OCI-LY7 (cell line): ENCODE measurements around the gene KCNMA1. TPM values are rescaled to one million over a fixed set of nuclear protein-coding genes. Genes with fewer than 3 reads are reported as not detected.

Source experiments
- BruUV-seq: library from RNA; stranded (reverse); fragments of 400-500 nt; replicated peaks from 2 replicates; lab custom pipeline; 2021; lab: Mats Ljungman, UMichigan
- CTCF ChIA-PET: fragments of 300-600 bp; sonication (Branson Sonifier 250); formaldehyde crosslinking; loops from one replicate; lab custom pipeline; 2022; ENCODE audit warnings: antibody characterized with exemption; ENCODE audit not compliant: unreplicated experiment; lab: Charles Lee
- POLR2A ChIA-PET: fragments of 300-600 bp; sonication (Branson Sonifier 250); formaldehyde crosslinking; loops from one replicate; lab custom pipeline; 2022; ENCODE audit warnings: antibody characterized with exemption; lab: Charles Lee
- DNase-seq: peaks from one replicate; pipeline ENCODE4 v3.0.0-alpha.2; 2015; ENCODE audit warnings: low spot score
- H2AFZ ChIP-seq: fragments of 200-600 bp; sonication (generic), shearing (Covaris generic); 2 replicates; pipeline ENCODE4 v1.6.1; 2014; ENCODE audit warnings: mild to moderate bottlenecking, antibody characterized with exemption, low read length, moderate library complexity
- H3K27ac ChIP-seq: fragments of 200-600 bp; sonication (generic); 2 replicates; pipeline ENCODE4 v1.5.1; 2014; ENCODE audit warnings: mixed run types, low read depth, mild to moderate bottlenecking, moderate library complexity, low read length, inconsistent platforms; ENCODE audit not compliant: poor library complexity, severe bottlenecking
- H3K36me3 ChIP-seq: fragments of 200-600 bp; sonication (generic); 2 replicates; pipeline ENCODE4 v1.6.1; 2014; ENCODE audit warnings: mild to moderate bottlenecking, antibody characterized with exemption, low read length, moderate library complexity, mixed read lengths; ENCODE audit not compliant: insufficient read depth
- H3K4me1 ChIP-seq: fragments of 200-600 bp; sonication (generic); 2 replicates; pipeline ENCODE4 v1.5.1; 2014; ENCODE audit warnings: mild to moderate bottlenecking, low read length; ENCODE audit not compliant: insufficient read depth, poor library complexity, severe bottlenecking
- H3K4me2 ChIP-seq: fragments of 200-600 bp; sonication (generic); 2 replicates; pipeline ENCODE4 v1.6.1; 2014; ENCODE audit warnings: mild to moderate bottlenecking, low read length
- H3K4me3 ChIP-seq: fragments of 200-600 bp; sonication (generic); 2 replicates; pipeline ENCODE4 v1.5.1; 2014; ENCODE audit warnings: mild to moderate bottlenecking, low read depth, low read length; ENCODE audit not compliant: poor library complexity, severe bottlenecking
- H3K79me2 ChIP-seq: fragments of 200-600 bp; sonication (generic); 2 replicates; pipeline ENCODE4 v1.6.1; 2016; ENCODE audit warnings: low read depth, mild to moderate bottlenecking, low read length, moderate library complexity, mixed read lengths; ENCODE audit not compliant: insufficient read depth
- H3K9me2 ChIP-seq: fragments of 200-600 bp; sonication (generic); 2 replicates; pipeline ENCODE4 v1.6.1; 2016; ENCODE audit warnings: mild to moderate bottlenecking, low read length, mixed read lengths; ENCODE audit not compliant: insufficient read depth
- H3K9me3 ChIP-seq: fragments of 200-600 bp; sonication (generic); 2 replicates; pipeline ENCODE4 v1.6.1; 2014; ENCODE audit warnings: mild to moderate bottlenecking, mixed run types, low read length, mixed read lengths
- H4K20me1 ChIP-seq: fragments of 200-600 bp; sonication (generic); 2 replicates; pipeline ENCODE4 v1.6.1; 2014; ENCODE audit warnings: mild to moderate bottlenecking, antibody characterized with exemption, low read length, moderate library complexity, mixed read lengths; ENCODE audit not compliant: insufficient read depth
- CTCF ChIP-seq: fragments of 200-600 bp; sonication (generic); conservative IDR thresholded peaks from 2 replicates; pipeline ENCODE4 v1.5.1; 2014; ENCODE audit warnings: mild to moderate bottlenecking, antibody characterized with exemption, low read length, moderate library complexity, mixed read lengths
- EZH2phosphoT487 ChIP-seq: fragments of 200-600 bp; sonication (generic); IDR thresholded peaks from 2 replicates; pipeline ENCODE4 v1.6.1; 2018; ENCODE audit warnings: low read depth, borderline replicate concordance, mild to moderate bottlenecking, mixed run types, antibody characterized with exemption, low read length, moderate library complexity, mixed read lengths
- intact Hi-C: fragments of 100-400 bp; cut with micrococcal nuclease; formaldehyde crosslinking; loops from one replicate; pipeline ENCODE4 v1.10.0; 2022; ENCODE audit not compliant: unreplicated experiment
- total RNA-seq, 2 experiments: library from RNA; depleted of rRNA in 1 of 2; stranded (reverse); fragments of >200 nt in 1 of 2; shearing (Covaris generic) in 1 of 2; gene quantifications; 2 replicates each; pipeline ENCODE4 v1.2.3, GENCODE V29; 2014 to 2022

Gene KCNMA1
- total RNA-seq, 2 experiments from 2014 or later, result not detected

DNA sequence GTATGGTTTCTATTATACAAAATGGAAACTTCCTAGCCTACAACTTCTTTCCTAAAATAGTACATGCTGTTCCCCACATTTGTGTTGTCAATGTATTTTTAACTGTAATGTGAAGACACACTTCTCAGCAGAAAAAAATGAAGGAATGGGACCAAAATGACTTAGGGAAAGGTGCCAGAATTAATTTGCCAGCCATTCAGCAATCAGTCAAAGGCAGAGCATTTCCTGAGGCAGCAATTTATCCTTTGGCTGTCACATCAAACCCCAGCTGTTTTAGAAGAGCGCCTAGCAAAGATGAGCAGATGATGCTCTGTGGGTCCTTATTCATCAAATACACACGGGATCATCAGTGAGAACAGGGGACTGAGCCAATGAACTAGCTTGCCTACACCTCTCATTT is 592.5 kb downstream of the KCNMA1 start:
- no peaks in the 10 kb centered on the region for H3K36me3 ChIP-seq
- no peaks in the 10 kb centered on the region for H3K9me2 ChIP-seq
- DNase-seq, result no peak
- H3K27ac ChIP-seq, result no peak overlapping the region
- no peak overlapping the region for H3K4me2 ChIP-seq
- H4K20me1 ChIP-seq, result no peaks in the 10 kb centered on the region
- no peak overlapping the region for H3K4me3 ChIP-seq
- ChIA-PET CTCF (no interaction called here), POLR2A (no interaction called here)
- no peaks in the 10 kb centered on the region for H3K4me1 ChIP-seq
- no peaks in the 10 kb centered on the region for H3K79me2 ChIP-seq
- no peak for TF ChIP-seq EZH2phosphoT487
- no peak for TF ChIP-seq CTCF
- no peak overlapping the region for H2AFZ ChIP-seq
- BruUV-seq, result no TSS peak
- H3K9me3 ChIP-seq, result no peaks in the 10 kb centered on the region
- intact Hi-C loops, result no loop called here

GRCh38 chr10:77043420-77043763 is 594.2 kb downstream of the KCNMA1 start:
- DNase-seq, result no peak
- no TSS peak for BruUV-seq
- no peaks in the 10 kb centered on the region for H3K9me3 ChIP-seq
- H3K9me2 ChIP-seq, result no peaks in the 10 kb centered on the region
- no peaks in the 10 kb centered on the region for H3K4me1 ChIP-seq
- intact Hi-C loops, result no loop called here
- H3K27ac ChIP-seq, result no peak overlapping the region
- POLR2A ChIA-PET, result no interaction called here
- CTCF ChIA-PET, result no interaction called here
- H3K79me2 ChIP-seq, result no peaks in the 10 kb centered on the region
- no peak overlapping the region for H3K4me3 ChIP-seq
- no peaks in the 10 kb centered on the region for H3K36me3 ChIP-seq
- TF ChIP-seq CTCF (no peak), EZH2phosphoT487 (no peak)
- no peak overlapping the region for H3K4me2 ChIP-seq
- H4K20me1 ChIP-seq, result no peaks in the 10 kb centered on the region
- H2AFZ ChIP-seq, result no peak overlapping the region

DNA sequence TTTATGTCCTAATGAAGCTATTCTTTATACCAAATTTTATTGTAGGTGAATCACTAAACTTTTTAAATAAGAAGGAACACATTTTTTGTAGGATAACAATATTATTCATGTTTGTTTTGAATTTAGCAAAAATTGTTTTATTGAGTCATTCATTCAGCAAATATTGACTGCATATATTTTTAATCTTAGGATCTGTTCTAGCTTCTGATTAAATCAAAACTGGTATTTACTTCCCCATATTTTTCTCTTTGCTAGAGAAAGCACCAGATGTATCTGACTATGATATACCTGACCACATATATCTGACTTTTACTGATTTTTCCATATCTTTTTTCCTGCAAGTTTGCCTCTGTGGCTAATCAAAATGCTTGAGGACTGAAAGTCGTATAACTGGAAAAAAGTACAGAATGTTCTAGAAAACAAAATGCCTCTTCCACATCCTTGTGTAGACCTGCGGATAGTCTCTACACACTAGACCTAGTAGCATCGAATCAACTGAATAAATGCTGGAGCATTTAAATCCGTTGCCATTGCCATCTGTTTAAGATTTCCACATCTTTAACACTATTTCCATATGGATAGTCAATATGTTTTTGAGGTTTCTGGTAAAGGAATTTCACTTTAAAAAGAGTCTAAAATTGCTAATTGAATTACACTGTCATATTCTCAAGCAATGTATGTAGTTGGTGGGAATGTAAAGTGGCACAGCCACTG is 594.7 kb downstream of the KCNMA1 start:
- no peak overlapping the region for H2AFZ ChIP-seq
- DNase-seq, result no peak
- H3K36me3 ChIP-seq, result no peaks in the 10 kb centered on the region
- no peak overlapping the region for H3K4me3 ChIP-seq
- no peaks in the 10 kb centered on the region for H3K9me3 ChIP-seq
- H3K79me2 ChIP-seq, result no peaks in the 10 kb centered on the region
- H3K27ac ChIP-seq, result no peak overlapping the region
- intact Hi-C loops, result no loop called here
- TF ChIP-seq CTCF (no peak), EZH2phosphoT487 (no peak)
- POLR2A ChIA-PET, result no interaction called here
- H3K9me2 ChIP-seq, result no peaks in the 10 kb centered on the region
- H3K4me1 ChIP-seq, result no peaks in the 10 kb centered on the region
- no peaks in the 10 kb centered on the region for H4K20me1 ChIP-seq
- no TSS peak for BruUV-seq
- CTCF ChIA-PET, result no interaction called here
- no peak overlapping the region for H3K4me2 ChIP-seq
